GM23248 (cell line): ENCODE measurements around the gene COPG2. TPM values are rescaled to one million over a fixed set of nuclear protein-coding genes. Genes with fewer than 3 reads are reported as not detected.
"Not testable (repeated sequence)": the region's sequence is repeated elsewhere in the genome, so short reads cannot be mapped to it uniquely, and the experiment has no call there.

Experiments
- DNase-seq: peaks from one replicate; pipeline ENCODE4 v3.0.0-alpha.2; 2015
- H2AFZ ChIP-seq: fragments of 200-600 bp; sonication (generic); 2 replicates; pipeline ENCODE4 v1.6.1; 2016; ENCODE audit warnings: antibody characterized with exemption
- H3F3A ChIP-seq: fragments of 200-600 bp; sonication (generic); 2 replicates; pipeline ENCODE4 v1.6.1; 2016; ENCODE audit warnings: mild to moderate bottlenecking, antibody characterized with exemption, mixed run types; ENCODE audit not compliant: insufficient read depth
- H3K27ac ChIP-seq: fragments of 200-600 bp; sonication (generic); 2 replicates; pipeline ENCODE4 v1.5.1; 2016; ENCODE audit warnings: mild to moderate bottlenecking
- H3K27me3 ChIP-seq: fragments of 200-600 bp; sonication (generic); replicated peaks from 2 replicates; pipeline ENCODE4 v1.6.1; 2016; ENCODE audit warnings: mild to moderate bottlenecking; ENCODE audit not compliant: insufficient read depth
- H3K36me3 ChIP-seq: fragments of 200-600 bp; sonication (generic); 2 replicates; pipeline ENCODE4 v1.6.1; 2016; ENCODE audit warnings: low read depth, mild to moderate bottlenecking
- H3K4me1 ChIP-seq: fragments of 200-600 bp; sonication (generic); 2 replicates; pipeline ENCODE4 v1.6.1; 2016; ENCODE audit warnings: mild to moderate bottlenecking; ENCODE audit not compliant: insufficient read depth
- H3K4me2 ChIP-seq: fragments of 200-600 bp; sonication (generic); one replicate; pipeline ENCODE4 v1.6.1; 2016; ENCODE audit warnings: mild to moderate bottlenecking; ENCODE audit not compliant: unreplicated experiment
- H3K4me3 ChIP-seq: fragments of 200-600 bp; sonication (generic); 2 replicates; pipeline ENCODE4 v1.5.1; 2016; ENCODE audit warnings: mild to moderate bottlenecking
- H3K79me2 ChIP-seq: fragments of 200-600 bp; sonication (generic); 2 replicates; pipeline ENCODE4 v1.6.1; 2016; ENCODE audit warnings: mild to moderate bottlenecking; ENCODE audit not compliant: insufficient read depth
- H3K9ac ChIP-seq: fragments of 200-600 bp; sonication (generic); 2 replicates; pipeline ENCODE4 v1.6.1; 2016; ENCODE audit warnings: mild to moderate bottlenecking
- H3K9me2 ChIP-seq: fragments of 200-600 bp; sonication (generic); 2 replicates; pipeline ENCODE4 v1.6.1; 2016; ENCODE audit warnings: mixed run types, mild to moderate bottlenecking, moderate library complexity; ENCODE audit not compliant: insufficient read depth
- H3K9me3 ChIP-seq: fragments of 200-600 bp; sonication (generic); one replicate; pipeline ENCODE4 v1.6.1; 2017; ENCODE audit warnings: low read depth
- H4K20me1 ChIP-seq: fragments of 200-600 bp; sonication (generic); 2 replicates; pipeline ENCODE4 v1.6.0; 2016; ENCODE audit not compliant: insufficient read depth
- EZH2 ChIP-seq: fragments of 200-600 bp; sonication (generic); IDR thresholded peaks from 2 replicates; pipeline ENCODE4 v1.6.1; 2018; ENCODE audit warnings: antibody characterized with exemption, mild to moderate bottlenecking; ENCODE audit not compliant: insufficient read depth, poor library complexity, severe bottlenecking
- EZH2phosphoT487 ChIP-seq: fragments of 200-600 bp; sonication (generic); IDR thresholded peaks from 2 replicates; pipeline ENCODE4 v1.6.1; 2018; ENCODE audit warnings: antibody characterized with exemption, moderate library complexity, mild to moderate bottlenecking, low read depth; ENCODE audit not compliant: insufficient read depth
- WGBS, 2 experiments: methylation state at CpG; one replicate each; pipeline ENCODE4 v1.1.6; 2015 to 2017; ENCODE audit warnings: low lambda C conversion rate in 2 of 2, low coverage in 1 of 2; ENCODE audit errors: missing lambda C conversion rate in 2 of 2; 5-methylcytosine and 5-hydroxymethylcytosine counted together
- in situ Hi-C: fragments of 300-500 bp; cut with MboI; formaldehyde crosslinking; loops from 2 replicates; pipeline ENCODE4 v1.15.0; 2020
- polyA plus RNA-seq: library from polyadenylated mRNA; unstranded; fragments of >200 nt; fragmentation: Nextera tagmentation; extraction: Ambion mirVana; gene quantifications from 2 replicates; pipeline ENCODE4 v1.2.1, GENCODE V29; 2016
- total RNA-seq: library from RNA; depleted of rRNA; stranded (reverse); fragments of >200 nt; shearing (Covaris generic); gene quantifications from 2 replicates; pipeline ENCODE4 v1.2.3, GENCODE V29; 2014

COPG2 gene
- total and polyA plus RNA-seq, 2 experiments from 2014 or later: 3.4 to 29.7 TPM

GRCh38 chr7:130570144-130570543 lies 98.4 kb downstream of the COPG2 start:
- H4K20me1 ChIP-seq, H3F3A ChIP-seq, H3K9me3 ChIP-seq, H3K9me2 ChIP-seq, H3K9ac ChIP-seq, H3K4me1 ChIP-seq, H3K27me3 ChIP-seq, DNase-seq, H3K79me2 ChIP-seq, H2AFZ ChIP-seq, in situ Hi-C loops, H3K4me3 ChIP-seq, H3K36me3 ChIP-seq, H3K27ac ChIP-seq, H3K4me2 ChIP-seq: not testable (repeated sequence)

- Histone ChIP-seq H3F3A (no peaks in the 10 kb centered on the region), H3K9me2 (no peaks in the 10 kb centered on the region), H3K9me3 (no peaks in the 10 kb centered on the region), H2AFZ (no peak overlapping the region), H3K4me1 (no peaks in the 10 kb centered on the region), H3K4me3 (no peak overlapping the region), H3K36me3 (no peaks in the 10 kb centered on the region), H3K27ac (no peak overlapping the region), H3K4me2 (no peak overlapping the region), H4K20me1 (no peaks in the 10 kb centered on the region), H3K79me2 (no peaks in the 10 kb centered on the region), H3K9ac (no peak overlapping the region), H3K27me3 (no peaks in the 10 kb centered on the region)
- DNase-seq: no peak
- TF ChIP-seq EZH2 (no peak), EZH2phosphoT487 (no peak)
- in situ Hi-C loops: no loop called here
- WGBS, 2 experiments: 86 to 93% methylated on average over 2 of the region's 2 CpGs
Measured at GRCh38 chr7:130566898-130567280, 101.7 kb downstream of the COPG2 start.

DNA sequence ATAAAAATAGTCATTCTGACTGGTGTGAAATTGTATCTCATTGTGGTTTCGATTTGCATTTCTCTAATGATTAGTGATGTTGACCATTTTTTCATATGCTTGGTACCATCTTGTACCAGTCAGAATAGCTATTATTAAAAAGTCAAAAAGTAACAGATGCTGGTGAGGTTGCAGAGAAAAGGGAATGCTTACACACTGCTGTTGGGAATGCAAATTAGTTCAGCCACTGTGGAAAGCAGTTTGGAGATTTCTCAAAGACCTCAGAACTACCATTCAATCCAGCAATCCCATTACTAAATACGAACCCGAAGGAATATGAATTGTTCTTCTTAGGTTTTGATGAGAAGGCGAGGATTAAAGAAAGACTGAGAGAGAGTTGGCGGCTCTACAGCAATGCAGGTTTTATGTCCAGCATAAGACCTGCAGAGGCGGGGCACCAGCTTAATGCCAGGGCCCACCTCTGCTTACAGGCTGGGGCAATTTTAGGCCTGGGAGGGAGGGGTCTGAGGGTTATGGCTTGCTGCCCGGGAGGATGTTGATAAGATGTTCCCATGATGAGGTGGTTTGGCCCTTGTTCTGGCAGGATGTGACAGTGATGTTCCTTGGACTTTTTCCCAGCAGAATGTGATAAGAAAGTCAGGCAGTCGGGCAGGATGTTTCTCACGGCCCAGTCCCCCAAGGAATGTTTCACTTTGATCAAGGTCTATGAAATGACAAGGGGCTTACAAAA lies 102.2 kb downstream of the COPG2 start:
- H4K20me1 ChIP-seq: no peaks in the 10 kb centered on the region
- no peaks in the 10 kb centered on the region for H3K9me2 ChIP-seq
- H3K9me3 ChIP-seq: no peaks in the 10 kb centered on the region
- no peak for DNase-seq
- WGBS, 2 experiments: 88 to 91% methylated on average over 9 of the region's 9 CpGs
- H3K27me3 ChIP-seq: no peaks in the 10 kb centered on the region
- no peak overlapping the region for H3K4me3 ChIP-seq
- no peak overlapping the region for H2AFZ ChIP-seq
- no peaks in the 10 kb centered on the region for H3K36me3 ChIP-seq
- no peaks in the 10 kb centered on the region for H3F3A ChIP-seq
- no peak overlapping the region for H3K4me2 ChIP-seq
- H3K27ac ChIP-seq: no peak overlapping the region
- in situ Hi-C loops: no loop called here
- H3K4me1 ChIP-seq: no peaks in the 10 kb centered on the region
- no peak overlapping the region for H3K9ac ChIP-seq
- no peaks in the 10 kb centered on the region for H3K79me2 ChIP-seq
- TF ChIP-seq EZH2 (no peak), EZH2phosphoT487 (no peak)

GRCh38 chr7:130560972-130561371 lies 107.6 kb downstream of the COPG2 start:
- Histone ChIP-seq H3K4me1 (no peaks in the 10 kb centered on the region), H3K79me2 (no peaks in the 10 kb centered on the region), H3K27ac (no peak overlapping the region), H3K36me3 (no peaks in the 10 kb centered on the region), H3K9ac (no peak overlapping the region), H4K20me1 (no peaks in the 10 kb centered on the region), H3K4me2 (no peak overlapping the region), H3K9me3 (no peaks in the 10 kb centered on the region), H3K9me2 (no peaks in the 10 kb centered on the region), H3K4me3 (no peak overlapping the region), H3F3A (no peaks in the 10 kb centered on the region), H2AFZ (no peak overlapping the region), H3K27me3 (no peaks in the 10 kb centered on the region)
- TF ChIP-seq EZH2phosphoT487 (no peak), EZH2 (no peak)
- in situ Hi-C loops: no loop called here
- WGBS, 2 experiments: 96 to 100% methylated on average over 1 of the region's 1 CpG
- peak; percentile 45 for DNase-seq

DNA sequence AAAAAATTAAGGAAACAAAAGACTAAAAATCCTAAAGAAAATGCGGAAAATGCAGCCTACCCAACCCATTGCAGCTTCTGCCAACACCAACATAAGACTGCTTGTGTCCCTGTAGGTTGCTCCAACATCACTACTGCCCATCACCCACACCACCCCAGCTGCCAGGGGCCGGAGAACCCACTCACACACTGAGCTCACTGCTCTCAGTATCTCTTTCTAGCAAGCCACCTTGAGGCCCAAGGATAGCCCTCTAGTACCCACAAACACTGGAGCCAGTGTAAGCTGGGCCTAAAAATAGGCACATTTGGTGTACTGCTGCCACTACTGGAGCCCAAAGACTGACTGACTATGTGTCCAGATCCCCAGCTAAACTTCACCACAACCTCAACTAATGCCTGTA lies 109.4 kb downstream of the COPG2 start:
- Histone ChIP-seq H3F3A (no peaks in the 10 kb centered on the region), H3K27me3 (no peaks in the 10 kb centered on the region), H3K79me2 (no peaks in the 10 kb centered on the region), H3K4me3 (no peak overlapping the region), H4K20me1 (no peaks in the 10 kb centered on the region), H3K36me3 (no peaks in the 10 kb centered on the region), H3K9ac (no peak overlapping the region), H3K27ac (no peak overlapping the region), H3K9me2 (no peaks in the 10 kb centered on the region), H3K4me1 (no peaks in the 10 kb centered on the region), H2AFZ (no peak overlapping the region), H3K4me2 (no peak overlapping the region), H3K9me3 (no peaks in the 10 kb centered on the region)
- WGBS, 2 experiments: 83 to 97% methylated on average over 2 of the region's 2 CpGs
- TF ChIP-seq EZH2phosphoT487 (no peak), EZH2 (no peak)
- in situ Hi-C loops: no loop called here
- no peak for DNase-seq
